ENCODE measurements around the gene PDLIM7.

The PDLIM7 gene

DNA sequence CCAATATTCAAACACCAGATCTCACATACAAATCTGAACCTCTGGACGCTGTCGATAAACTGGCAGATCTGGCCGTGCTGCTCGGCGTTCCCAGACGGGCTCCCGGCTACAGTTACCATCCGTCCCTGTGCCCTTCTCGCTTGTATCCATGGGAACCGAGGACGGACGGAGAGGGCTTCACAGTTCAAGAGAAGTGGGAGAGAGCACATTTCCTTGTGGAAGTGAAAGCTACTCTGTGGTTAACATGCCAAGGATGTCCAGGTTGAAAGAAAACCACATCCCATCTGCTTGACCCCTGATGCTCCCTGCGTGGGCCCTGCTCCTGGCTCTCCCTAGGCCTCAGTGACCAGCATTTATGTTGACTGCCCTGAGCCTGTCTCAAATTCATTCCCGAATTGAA lies 17.6 kb downstream of the PDLIM7 start:
- H3F3A ChIP-seq (ENCODE audit: insufficient read depth, low read length) = no peaks in the 10 kb centered on the region
- H4K20me1 ChIP-seq (ENCODE audit: insufficient read depth, low read length) = no peaks in the 10 kb centered on the region

DNA sequence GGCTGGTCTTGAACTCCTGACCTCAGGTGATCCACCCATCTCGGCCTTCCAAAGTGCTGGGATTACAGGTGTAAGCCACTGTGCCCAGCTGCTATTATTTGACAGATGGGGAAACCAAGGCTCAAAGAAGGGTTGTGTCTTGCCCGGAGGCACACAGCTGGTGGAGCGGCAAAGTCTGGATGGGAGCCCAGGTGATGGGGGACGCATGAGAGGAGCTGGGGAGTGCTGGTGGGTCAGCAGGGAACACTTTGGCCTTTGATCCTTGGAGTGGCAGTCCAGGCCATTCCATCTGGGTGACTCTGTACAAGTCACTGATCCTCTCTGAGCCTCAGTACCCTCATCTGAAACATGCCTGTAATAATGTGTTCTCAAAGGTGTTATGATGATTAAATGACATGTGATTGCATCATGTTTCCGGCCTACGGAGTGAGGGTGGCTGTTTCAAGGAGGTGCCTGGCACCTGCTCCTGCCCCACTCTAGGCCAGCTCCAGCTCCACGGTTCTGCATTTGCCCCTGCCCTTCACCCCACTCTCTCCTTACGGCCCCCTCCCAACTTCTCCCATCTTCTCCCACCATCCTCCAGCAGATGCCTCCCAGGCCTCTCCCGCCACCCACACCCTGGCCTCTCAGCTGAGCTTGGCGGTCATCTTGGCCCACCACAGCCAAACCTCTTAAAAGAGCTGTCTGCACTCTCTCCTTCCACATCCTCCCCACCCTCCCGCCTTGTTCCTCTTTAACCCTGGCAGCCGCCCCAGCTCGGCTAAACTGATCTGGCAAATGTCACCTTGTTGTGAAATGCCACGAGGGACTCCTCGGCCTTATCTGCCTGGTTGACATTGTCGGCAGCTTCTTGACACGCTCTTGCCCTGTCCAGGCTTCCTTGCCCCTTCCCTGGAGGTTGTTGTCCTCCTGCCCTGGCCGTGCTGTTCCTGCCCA lies 18.4 kb downstream of the PDLIM7 start:
- Histone ChIP-seq H3F3A (ENCODE audit: insufficient read depth, low read length) (no peaks in the 10 kb centered on the region), H2AFZ (ENCODE audit: low read length) (no peak overlapping the region), H3K9ac (ENCODE audit: low read length) (peak overlapping the region; percentile 26; the same call in 1 of the 2 replicates), H3K79me2 (ENCODE audit: insufficient read depth, low read length) (no peaks in the 10 kb centered on the region), H3K4me3 (ENCODE audit: low read depth, low read length, poor library complexity, severe bottlenecking) (no peak overlapping the region), H3K4me1 (ENCODE audit: insufficient read depth, low read length, severe bottlenecking) (peaks cover 23% of the 10 kb centered on the region), H3K27me3 (ENCODE audit: insufficient read depth, low read length) (no peaks in the 10 kb centered on the region), H3K27ac (ENCODE audit: low read depth, low read length, poor library complexity, severe bottlenecking) (peak overlapping the region; percentile 72), H3K9me3 (ENCODE audit: low read length) (no peaks in the 10 kb centered on the region), H3K36me3 (ENCODE audit: insufficient read depth, low read length) (no peaks in the 10 kb centered on the region), H3K4me2 (ENCODE audit: low read length) (no peak overlapping the region; the same call in 1 of the 2 replicates), H4K20me1 (ENCODE audit: insufficient read depth, low read length) (no peaks in the 10 kb centered on the region), H3K9me2 (ENCODE audit: low read depth, low read length) (no peaks in the 10 kb centered on the region)
- TF ChIP-seq EZH2 (IDR thresholded peaks at IDR 0.05; ENCODE audit: borderline replicate concordance, low read length) = no peak
- TF ChIP-seq, protein P1, sequence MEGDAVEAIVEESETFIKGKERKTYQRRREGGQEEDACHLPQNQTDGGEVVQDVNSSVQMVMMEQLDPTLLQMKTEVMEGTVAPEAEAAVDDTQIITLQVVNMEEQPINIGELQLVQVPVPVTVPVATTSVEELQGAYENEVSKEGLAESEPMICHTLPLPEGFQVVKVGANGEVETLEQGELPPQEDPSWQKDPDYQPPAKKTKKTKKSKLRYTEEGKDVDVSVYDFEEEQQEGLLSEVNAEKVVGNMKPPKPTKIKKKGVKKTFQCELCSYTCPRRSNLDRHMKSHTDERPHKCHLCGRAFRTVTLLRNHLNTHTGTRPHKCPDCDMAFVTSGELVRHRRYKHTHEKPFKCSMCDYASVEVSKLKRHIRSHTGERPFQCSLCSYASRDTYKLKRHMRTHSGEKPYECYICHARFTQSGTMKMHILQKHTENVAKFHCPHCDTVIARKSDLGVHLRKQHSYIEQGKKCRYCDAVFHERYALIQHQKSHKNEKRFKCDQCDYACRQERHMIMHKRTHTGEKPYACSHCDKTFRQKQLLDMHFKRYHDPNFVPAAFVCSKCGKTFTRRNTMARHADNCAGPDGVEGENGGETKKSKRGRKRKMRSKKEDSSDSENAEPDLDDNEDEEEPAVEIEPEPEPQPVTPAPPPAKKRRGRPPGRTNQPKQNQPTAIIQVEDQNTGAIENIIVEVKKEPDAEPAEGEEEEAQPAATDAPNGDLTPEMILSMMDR (IDR thresholded peaks at IDR 0.05; ENCODE audit: low read length) = no peak

More for the DNA sequence above, 17.6 kb downstream of the PDLIM7 start:
- H3K36me3 ChIP-seq (ENCODE audit: insufficient read depth, low read length) = no peaks in the 10 kb centered on the region
- peak overlapping the region; percentile 72 for H3K27ac ChIP-seq (ENCODE audit: low read depth, low read length, poor library complexity, severe bottlenecking)
- H3K4me1 ChIP-seq (ENCODE audit: insufficient read depth, low read length, severe bottlenecking) = peaks cover 23% of the 10 kb centered on the region
- H3K9me2 ChIP-seq (ENCODE audit: low read depth, low read length) = no peaks in the 10 kb centered on the region
- no peaks in the 10 kb centered on the region for H3K27me3 ChIP-seq (ENCODE audit: insufficient read depth, low read length)
- no peaks in the 10 kb centered on the region for H3K9me3 ChIP-seq (ENCODE audit: low read length)
- H3K9ac ChIP-seq (ENCODE audit: low read length) = no peak overlapping the region; the same call in 1 of the 2 replicates
- no peak overlapping the region for H2AFZ ChIP-seq (ENCODE audit: low read length)
- H3K4me2 ChIP-seq (ENCODE audit: low read length) = no peak overlapping the region
- no peak overlapping the region for H3K4me3 ChIP-seq (ENCODE audit: low read depth, low read length, poor library complexity, severe bottlenecking)
- TF ChIP-seq, protein P1 (IDR thresholded peaks at IDR 0.05; ENCODE audit: low read length) = no peak
- no peak for TF ChIP-seq EZH2 (IDR thresholded peaks at IDR 0.05; ENCODE audit: borderline replicate concordance, low read length)
- H3K79me2 ChIP-seq (ENCODE audit: insufficient read depth, low read length) = no peaks in the 10 kb centered on the region

DNA sequence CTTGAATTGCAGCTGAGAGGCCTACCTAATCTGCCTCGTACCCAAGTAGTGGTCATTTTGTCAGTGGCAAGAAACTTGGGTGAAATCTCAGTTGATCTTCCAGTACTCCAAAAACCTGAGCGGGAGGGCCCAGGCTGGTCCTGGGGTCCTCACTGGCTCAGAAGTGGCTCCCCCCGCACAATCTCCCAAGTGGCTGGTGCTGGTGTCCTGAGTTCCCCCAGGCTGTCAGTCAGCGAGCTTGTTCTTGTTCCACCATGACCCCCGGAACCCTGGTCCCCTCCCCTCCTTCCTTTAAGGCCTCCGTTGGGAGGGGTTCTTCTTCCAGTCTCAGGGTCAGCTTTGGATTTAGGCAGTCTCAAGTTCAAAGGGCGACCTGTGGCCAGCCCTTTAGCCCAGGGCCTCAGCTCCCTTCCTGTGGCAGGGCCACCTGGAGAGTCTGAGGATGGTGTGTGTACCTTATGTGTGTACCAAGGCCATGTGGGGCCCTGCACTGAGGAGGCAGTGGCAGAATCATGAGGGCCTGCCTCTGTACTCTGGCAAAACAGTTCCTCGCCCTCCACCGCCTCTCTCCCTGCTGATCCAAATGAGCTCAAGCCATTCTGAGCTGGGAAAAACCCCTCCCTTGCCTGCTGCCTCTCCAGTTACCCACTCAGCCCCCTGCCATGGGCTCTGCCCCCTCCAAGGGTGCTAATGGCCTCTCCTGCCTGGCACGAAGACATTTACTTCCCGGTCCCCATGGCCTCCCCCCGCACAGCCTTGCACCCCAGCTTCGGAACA lies 19.5 kb downstream of the PDLIM7 start:
- TF ChIP-seq EZH2 (IDR thresholded peaks at IDR 0.05; ENCODE audit: borderline replicate concordance, low read length) = no peak
- TF ChIP-seq, protein P1 (IDR thresholded peaks at IDR 0.05; ENCODE audit: low read length) = no peak
- H2AFZ ChIP-seq (ENCODE audit: low read length) = no peak overlapping the region
- no peaks in the 10 kb centered on the region for H3K9me3 ChIP-seq (ENCODE audit: low read length)
- H3F3A ChIP-seq (ENCODE audit: insufficient read depth, low read length) = no peaks in the 10 kb centered on the region
- no peak overlapping the region for H3K9ac ChIP-seq (ENCODE audit: low read length)
- no peaks in the 10 kb centered on the region for H3K79me2 ChIP-seq (ENCODE audit: insufficient read depth, low read length)
- H3K36me3 ChIP-seq (ENCODE audit: insufficient read depth, low read length) = no peaks in the 10 kb centered on the region
- H3K27ac ChIP-seq (ENCODE audit: low read depth, low read length, poor library complexity, severe bottlenecking) = peak overlapping the region; percentile 15
- H3K4me2 ChIP-seq (ENCODE audit: low read length) = no peak overlapping the region
- no peaks in the 10 kb centered on the region for H3K27me3 ChIP-seq (ENCODE audit: insufficient read depth, low read length)
- no peak overlapping the region for H3K4me3 ChIP-seq (ENCODE audit: low read depth, low read length, poor library complexity, severe bottlenecking)
- H4K20me1 ChIP-seq (ENCODE audit: insufficient read depth, low read length) = no peaks in the 10 kb centered on the region
- H3K4me1 ChIP-seq (ENCODE audit: insufficient read depth, low read length, severe bottlenecking) = peaks cover 23% of the 10 kb centered on the region
- H3K9me2 ChIP-seq (ENCODE audit: low read depth, low read length) = no peaks in the 10 kb centered on the region

Data from OCI-LY1 (cell line).